AG04450 (cell line): ENCODE measurements around the gene CEBPG. TPM values are rescaled to one million over a fixed set of nuclear protein-coding genes. Genes with fewer than 3 reads are reported as not detected.

Experiments used
- CTCF ChIA-PET: fragments of 300-600, 350-600 bp; formaldehyde crosslinking; extraction: SDS; loops from one replicate; lab custom pipeline; 2022; ENCODE audit warnings: antibody characterized with exemption, inconsistent platforms; lab: Charles Lee
- POLR2A ChIA-PET: fragments of 350-600 bp; formaldehyde crosslinking; extraction: SDS; loops from one replicate; lab custom pipeline; 2021; ENCODE audit warnings: antibody characterized with exemption, inconsistent platforms; lab: Yijun Ruan, JAX
- DNase-seq: peaks from one replicate; pipeline ENCODE4 v3.0.0-alpha.2; 2011; ENCODE audit warnings: low read depth, low spot score
- H3K27ac ChIP-seq: one replicate; pipeline ENCODE4 v1.5.1; 2012; ENCODE audit warnings: low read depth, low read length, control low read depth
- H3K27me3 ChIP-seq: one replicate; pipeline ENCODE4 v1.6.0; 2012; ENCODE audit warnings: low read length; ENCODE audit not compliant: control insufficient read depth, insufficient read depth
- H3K4me3 ChIP-seq: 2 replicates; pipeline ENCODE4 v1.5.1; 2011; ENCODE audit warnings: mild to moderate bottlenecking, low read depth, low read length, control low read depth
- H3K9me3 ChIP-seq: 2 replicates; pipeline ENCODE4 v1.5.1; 2012; ENCODE audit warnings: low read length; ENCODE audit not compliant: control insufficient read depth, insufficient read depth
- CTCF ChIP-seq: IDR thresholded peaks from 2 replicates; pipeline ENCODE4 v1.5.1; 2011; ENCODE audit warnings: low read depth, low read length, control low read depth, inconsistent platforms
- polyA plus RNA-seq: library from polyadenylated mRNA; depleted of rRNA; stranded (reverse); fragments of >200 nt; gene quantifications from 2 replicates; pipeline ENCODE4 v1.2.3, GENCODE V29; 2011

Gene CEBPG
- polyA plus RNA-seq, 1 experiment: 31.6 TPM

GRCh38 chr19:33377586-33378475 lies 4.3 kb downstream of the CEBPG start:
- ChIA-PET POLR2A (interaction anchor here (0.6 kb wide), 1 partner anchor 1141 kb away, joined by 5 read pairs; no protein-coding TSS in a partner anchor), CTCF (interaction anchor here (1.3 kb wide), 1 partner anchor 29 kb away, joined by 4 read pairs; no protein-coding TSS in a partner anchor)
- no peak for TF ChIP-seq CTCF
- Histone ChIP-seq H3K27me3 (no peaks in the 10 kb centered on the region), H3K9me3 (no peaks in the 10 kb centered on the region; the same call in 1 of the 2 replicates), H3K27ac (no peak overlapping the region), H3K4me3 (no peak overlapping the region)
- no peak for DNase-seq

- TF ChIP-seq CTCF: no peak
- no peaks in the 10 kb centered on the region for H3K9me3 ChIP-seq
- ChIA-PET CTCF (interaction anchor here (0.9 to 2.8 kb wide), 4 partner anchors 27 to 619 kb away, joined by 3 to 8 read pairs (median 3); no protein-coding TSS in a partner anchor), POLR2A (no interaction called here)
- H3K27ac ChIP-seq: no peak overlapping the region
- no peak overlapping the region for H3K4me3 ChIP-seq
- DNase-seq: no peak
- H3K27me3 ChIP-seq: no peaks in the 10 kb centered on the region
Observed at GRCh38 chr19:33379151-33379829, 5.8 kb downstream of the CEBPG start.

GRCh38 chr19:33381101-33381500 lies 7.6 kb downstream of the CEBPG start:
- DNase-seq: no peak
- CTCF ChIA-PET: interaction anchor here (1.0 to 2.8 kb wide), 3 partner anchors 26 to 197 kb away, joined by 3 to 8 read pairs (median 3); no protein-coding TSS in a partner anchor
- H3K4me3 ChIP-seq: no peak overlapping the region
- no peak overlapping the region for H3K27ac ChIP-seq
- POLR2A ChIA-PET: no interaction called here
- no peaks in the 10 kb centered on the region for H3K9me3 ChIP-seq
- TF ChIP-seq CTCF: no peak
- no peaks in the 10 kb centered on the region for H3K27me3 ChIP-seq

- H3K27me3 ChIP-seq: no peaks in the 10 kb centered on the region
- TF ChIP-seq CTCF: no peak
- ChIA-PET POLR2A (interaction anchor here (0.7 kb wide), 1 partner anchor 284 kb away, joined by 3 read pairs; no protein-coding TSS in a partner anchor), CTCF (interaction anchor here (1.1 to 2.8 kb wide), 2 partner anchors 26 to 147 kb away, joined by 4 to 8 read pairs; no protein-coding TSS in a partner anchor)
- no peak for DNase-seq
- no peak overlapping the region for H3K27ac ChIP-seq
- no peaks in the 10 kb centered on the region for H3K9me3 ChIP-seq
- no peak overlapping the region for H3K4me3 ChIP-seq
Observed at GRCh38 chr19:33382006-33382405, 8.5 kb downstream of the CEBPG start.
